GM12891 (cell line): ENCODE measurements around the gene ORM1.

Experiments used
- POLR2A ChIP-seq: IDR thresholded peaks from 2 replicates; pipeline ENCODE4 v1.6.1; 2011; ENCODE audit warnings: low read depth, low read length, control low read depth
- POLR2AphosphoS5 ChIP-seq: IDR thresholded peaks from 2 replicates; pipeline ENCODE4 v1.6.1; 2011; ENCODE audit warnings: low read depth, low read length, control low read depth
- TAF1 ChIP-seq: IDR thresholded peaks from 2 replicates; pipeline ENCODE4 v1.6.1; 2011; ENCODE audit warnings: low read depth, low read length, control low read depth

GRCh38 chr9:114343471-114344187, 20.7 kb downstream of the ORM1 start:
- TF ChIP-seq TAF1 = no peak
- no peak for TF ChIP-seq POLR2A
- TF ChIP-seq POLR2AphosphoS5 = no peak
